UCSD-AML1 (cell line): ENCODE results near the gene KLHL29.
A peak's percentile ranks its signal among the peaks of the same experiment; 100 is the strongest.

Source experiments
- DNase-seq: peaks from one replicate; lab custom pipeline; 2025; ENCODE audit not compliant: unreplicated experiment; lab: John Stamatoyannopoulos, UW

KLHL29 gene

GRCh38 chr2:23446916-23447315 lies 61.9 kb downstream of the KLHL29 start:
- DNase-seq, result no peak

- no peak for DNase-seq
Observed at GRCh38 chr2:23447405-23447804, 62.4 kb downstream of the KLHL29 start.

- DNase-seq, result no peak
Observed at GRCh38 chr2:23448906-23449305, 63.9 kb downstream of the KLHL29 start.

- DNase-seq, result no peak
Observed at GRCh38 chr2:23449413-23449812, 64.4 kb downstream of the KLHL29 start.

GRCh38 chr2:23449831-23450331 lies 64.9 kb downstream of the KLHL29 start:
- DNase-seq, result no peak

- DNase-seq, result no peak
Observed at GRCh38 chr2:23452372-23452771, 67.4 kb downstream of the KLHL29 start.

- peak; percentile 34 for DNase-seq
Observed at GRCh38 chr2:23452853-23453420, 68.0 kb downstream of the KLHL29 start.

GRCh38 chr2:23453432-23453831 lies 68.5 kb downstream of the KLHL29 start:
- no peak for DNase-seq

- no peak for DNase-seq
Observed at GRCh38 chr2:23453836-23454460, 69.0 kb downstream of the KLHL29 start.

- DNase-seq, result no peak
Observed at GRCh38 chr2:23454501-23455120, 69.6 kb downstream of the KLHL29 start.

- no peak for DNase-seq
Observed at GRCh38 chr2:23456396-23456795, 71.4 kb downstream of the KLHL29 start.

GRCh38 chr2:23456881-23457760 lies 72.1 kb downstream of the KLHL29 start:
- DNase-seq, result no peak

GRCh38 chr2:23457990-23458682 lies 73.2 kb downstream of the KLHL29 start:
- no peak for DNase-seq

- DNase-seq, result no peak
Observed at GRCh38 chr2:23459032-23459431, 74.1 kb downstream of the KLHL29 start.

GRCh38 chr2:23460228-23460627 lies 75.2 kb downstream of the KLHL29 start:
- DNase-seq, result no peak

GRCh38 chr2:23460993-23461392 lies 76.0 kb downstream of the KLHL29 start:
- DNase-seq, result no peak

- DNase-seq, result no peak
Observed at GRCh38 chr2:23464156-23464555, 79.2 kb downstream of the KLHL29 start.

GRCh38 chr2:23464905-23465537 lies 80.0 kb downstream of the KLHL29 start:
- no peak for DNase-seq

GRCh38 chr2:23465936-23466335 lies 81.0 kb downstream of the KLHL29 start:
- DNase-seq, result no peak

GRCh38 chr2:23467618-23468017 lies 82.6 kb downstream of the KLHL29 start:
- DNase-seq, result no peak
